T-helper 2 cell treated with Interferon-gamma antibody and Interleukin-4, amounts not matched to agents 5 μg/mL and 100 μg/mL, for 36 hours (primary cell): Measurements from ENCODE around the gene COX5A.
A peak's percentile ranks its signal among the peaks of the same experiment; 100 is the strongest.
"Not testable (repeated sequence)": the region's sequence is repeated elsewhere in the genome, so short reads cannot be mapped to it uniquely, and the experiment has no call there.

Experiments
- DNase-seq: peaks from one replicate; pipeline ENCODE4 v3.0.0; 2021; ENCODE audit warnings: low spot score
- H3K27ac Mint-ChIP-seq: one replicate; pipeline ENCODE4 v1.8.0; 2021; ENCODE audit warnings: mild to moderate bottlenecking, mixed read lengths
- H3K27me3 Mint-ChIP-seq: one replicate; pipeline ENCODE4 v1.8.0; 2021; ENCODE audit warnings: low read depth, mixed read lengths
- H3K36me3 Mint-ChIP-seq: one replicate; pipeline ENCODE4 v1.8.0; 2021; ENCODE audit warnings: low read depth, mixed read lengths
- H3K4me1 Mint-ChIP-seq: one replicate; pipeline ENCODE4 v1.8.0; 2021; ENCODE audit warnings: low read depth, mixed read lengths
- H3K4me3 Mint-ChIP-seq: one replicate; pipeline ENCODE4 v1.8.0; 2022; ENCODE audit warnings: mild to moderate bottlenecking, moderate library complexity, mixed read lengths
- H3K9me3 Mint-ChIP-seq: one replicate; pipeline ENCODE4 v1.8.0; 2021; ENCODE audit warnings: mixed read lengths

Gene COX5A

GRCh38 chr15:74902295-74903075 is 35.4 kb downstream of the COX5A start:
- Mint-ChIP-seq H3K36me3 (peaks cover 49% of the 10 kb centered on the region), H3K4me3 (no peak overlapping the region), H3K4me1 (peaks cover 26% of the 10 kb centered on the region), H3K9me3 (no peaks in the 10 kb centered on the region), H3K27me3 (no peaks in the 10 kb centered on the region), H3K27ac (no peak overlapping the region)
- DNase-seq: no peak

DNA sequence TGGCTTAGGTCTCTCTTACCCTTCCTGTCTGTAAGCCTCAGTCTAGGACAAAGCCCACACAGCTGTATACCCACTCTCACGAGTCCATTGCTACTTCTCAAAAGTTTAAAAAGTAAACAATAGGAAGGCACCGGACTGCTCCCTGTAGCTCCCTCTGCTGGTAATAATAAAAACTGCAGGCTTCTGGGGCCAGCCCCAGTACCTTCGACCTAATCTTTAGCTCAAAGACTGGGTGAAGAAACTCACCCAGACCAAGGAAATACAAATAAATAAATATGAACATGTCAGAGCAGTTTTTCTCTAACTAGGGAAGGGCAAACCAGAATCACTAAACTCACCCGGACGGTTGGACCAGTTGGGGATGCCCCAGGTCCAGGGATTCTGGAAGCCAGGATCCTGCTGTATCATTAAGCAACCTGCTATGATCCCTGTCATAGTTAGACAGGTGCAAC is 36.2 kb downstream of the COX5A start:
- Mint-ChIP-seq H3K4me1 (peaks cover 22% of the 10 kb centered on the region), H3K36me3 (peaks cover 51% of the 10 kb centered on the region), H3K27ac (peak overlapping the region; percentile 42), H3K27me3 (no peaks in the 10 kb centered on the region), H3K9me3 (no peaks in the 10 kb centered on the region), H3K4me3 (no peak overlapping the region)
- DNase-seq: peak; percentile 35

DNA sequence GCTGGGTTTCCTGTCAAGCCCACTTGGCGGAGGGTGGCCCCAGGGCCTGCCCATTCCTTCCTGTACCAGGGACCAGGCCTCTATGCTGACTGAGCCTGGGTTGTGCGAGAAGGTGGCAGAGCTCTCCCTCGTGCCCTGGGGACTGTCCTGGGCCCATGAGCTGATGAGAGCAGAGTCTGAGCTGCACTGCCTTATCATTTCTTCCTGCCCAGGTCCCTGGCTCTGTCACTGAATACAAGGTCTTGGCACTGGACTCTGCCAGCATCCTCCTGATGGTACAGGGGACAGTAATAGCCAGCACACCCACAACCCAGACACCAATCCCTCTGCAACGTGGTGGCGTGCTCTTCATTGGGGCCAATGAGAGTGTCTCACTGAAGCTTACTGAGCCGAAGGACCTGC is 40.6 kb downstream of the COX5A start:
- Mint-ChIP-seq H3K27me3 (no peaks in the 10 kb centered on the region), H3K9me3 (no peaks in the 10 kb centered on the region), H3K4me1 (peaks cover 23% of the 10 kb centered on the region), H3K36me3 (peaks cover 45% of the 10 kb centered on the region), H3K27ac (no peak overlapping the region), H3K4me3 (no peak overlapping the region)
- no peak for DNase-seq

- no peak for DNase-seq
- peaks cover 21% of the 10 kb centered on the region for H3K4me1 Mint-ChIP-seq
- H3K27ac Mint-ChIP-seq: no peak overlapping the region
- no peaks in the 10 kb centered on the region for H3K9me3 Mint-ChIP-seq
- no peaks in the 10 kb centered on the region for H3K27me3 Mint-ChIP-seq
- peaks cover 43% of the 10 kb centered on the region for H3K36me3 Mint-ChIP-seq
- no peak overlapping the region for H3K4me3 Mint-ChIP-seq
Measured at GRCh38 chr15:74896316-74896715, 41.6 kb downstream of the COX5A start.

GRCh38 chr15:74895830-74896229 is 42.0 kb downstream of the COX5A start:
- Mint-ChIP-seq H3K4me3 (peak overlapping the region; percentile 15), H3K27ac (no peak overlapping the region), H3K36me3 (peaks cover 42% of the 10 kb centered on the region), H3K27me3 (no peaks in the 10 kb centered on the region), H3K4me1 (peaks cover 24% of the 10 kb centered on the region), H3K9me3 (no peaks in the 10 kb centered on the region)
- DNase-seq: no peak

- H3K4me3 Mint-ChIP-seq, H3K9me3 Mint-ChIP-seq, H3K27me3 Mint-ChIP-seq, DNase-seq: not testable (repeated sequence)
- Mint-ChIP-seq H3K4me1 (peaks cover 33% of the 10 kb centered on the region), H3K27ac (peak overlapping the region; percentile 20), H3K36me3 (peaks cover 41% of the 10 kb centered on the region)
Measured at GRCh38 chr15:74894383-74894782, 43.5 kb downstream of the COX5A start.

DNA sequence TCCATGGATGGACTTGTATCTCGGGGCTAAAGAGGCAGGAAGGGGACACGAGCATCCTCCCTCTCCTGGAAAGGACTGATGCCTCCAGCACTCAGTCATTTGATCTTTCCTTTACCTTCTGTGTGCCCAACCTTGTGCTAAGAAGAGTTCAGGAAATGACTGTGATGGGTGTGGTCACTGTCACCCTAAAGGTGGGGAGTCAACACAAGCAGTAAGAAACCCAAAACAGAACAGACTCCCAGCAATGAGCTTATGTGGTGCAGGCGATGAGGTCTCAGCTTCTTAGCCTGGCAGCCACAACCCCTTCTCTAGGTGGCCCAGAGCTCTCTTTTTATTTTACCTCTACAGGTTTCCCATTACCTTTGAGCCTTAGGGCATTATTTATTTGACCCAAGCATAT is 44.2 kb downstream of the COX5A start:
- Mint-ChIP-seq H3K27me3 (no peaks in the 10 kb centered on the region), H3K4me1 (peaks cover 38% of the 10 kb centered on the region), H3K27ac (peak overlapping the region; percentile 97), H3K9me3 (no peaks in the 10 kb centered on the region), H3K4me3 (peak overlapping the region; percentile 87), H3K36me3 (peaks cover 37% of the 10 kb centered on the region)
- no peak for DNase-seq

DNA sequence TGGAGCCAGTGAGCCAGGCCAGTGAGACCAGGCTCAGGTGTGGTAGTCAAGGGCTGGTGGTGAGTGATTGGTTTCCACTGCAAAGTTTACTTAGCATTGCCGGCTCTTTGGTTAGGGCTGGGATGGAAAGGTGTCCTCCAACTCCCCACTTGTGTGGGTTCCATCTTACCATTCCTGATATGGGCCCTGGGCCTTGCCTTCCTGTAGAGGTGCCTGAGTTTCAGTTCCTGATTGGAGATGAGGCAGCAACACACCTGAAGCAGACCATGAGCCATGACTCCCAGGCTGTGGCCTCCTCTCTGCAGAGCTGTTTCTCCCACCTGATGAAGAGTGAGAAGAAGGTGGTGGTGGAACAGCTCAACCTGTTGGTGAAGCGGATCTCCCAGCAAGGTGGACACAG is 44.9 kb downstream of the COX5A start:
- Mint-ChIP-seq H3K4me3 (peak overlapping the region; percentile 87), H3K27ac (peak overlapping the region; percentile 97), H3K9me3 (no peaks in the 10 kb centered on the region), H3K36me3 (peaks cover 37% of the 10 kb centered on the region), H3K4me1 (peaks cover 40% of the 10 kb centered on the region), H3K27me3 (no peaks in the 10 kb centered on the region)
- no peak for DNase-seq

DNA sequence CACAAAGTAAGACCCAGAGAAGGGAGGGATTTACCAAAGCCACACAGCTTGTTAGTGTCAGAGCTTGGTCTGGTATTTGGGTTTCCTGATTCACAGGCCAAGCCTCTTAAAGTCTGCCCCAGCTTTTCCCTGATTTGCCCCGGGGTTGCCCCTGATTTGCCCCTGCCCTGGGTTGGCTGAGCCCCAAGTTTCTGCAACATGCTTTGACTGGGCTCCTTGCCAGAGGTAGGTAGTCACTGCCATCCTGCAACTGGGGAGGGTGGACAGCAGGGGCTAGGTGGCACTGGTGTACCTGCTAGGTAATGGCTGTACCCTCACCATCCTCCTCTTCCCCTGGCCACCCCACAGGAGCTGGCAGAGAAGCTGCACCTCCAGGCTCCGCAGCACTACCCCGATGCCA is 45.6 kb downstream of the COX5A start:
- Mint-ChIP-seq H3K27me3 (no peaks in the 10 kb centered on the region), H3K27ac (peak overlapping the region; percentile 97), H3K4me1 (peaks cover 40% of the 10 kb centered on the region), H3K4me3 (no peak overlapping the region), H3K36me3 (peaks cover 37% of the 10 kb centered on the region), H3K9me3 (no peaks in the 10 kb centered on the region)
- no peak for DNase-seq

DNA sequence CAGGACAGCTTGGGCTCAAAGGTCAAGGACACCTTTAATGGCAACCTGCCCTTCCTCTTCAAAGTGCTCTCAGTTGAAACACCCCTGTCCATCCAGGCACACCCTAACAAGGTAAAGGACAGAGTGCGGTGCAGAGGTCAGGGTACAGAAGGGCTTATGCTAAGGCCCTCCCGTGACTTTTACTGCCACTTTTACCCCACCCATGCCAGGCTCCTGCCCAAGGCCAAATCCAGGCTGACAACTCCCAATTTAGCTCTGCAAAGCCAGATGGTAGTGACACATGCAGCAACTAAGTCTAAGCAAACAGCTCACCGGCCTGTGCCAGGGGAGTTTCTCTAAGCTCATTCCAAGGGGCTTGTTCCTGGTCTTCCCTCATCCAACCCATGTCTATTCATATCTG is 46.4 kb downstream of the COX5A start:
- peak overlapping the region; percentile 89 for H3K4me3 Mint-ChIP-seq
- H3K27me3 Mint-ChIP-seq: no peaks in the 10 kb centered on the region
- H3K27ac Mint-ChIP-seq: no peak overlapping the region
- peaks cover 33% of the 10 kb centered on the region for H3K36me3 Mint-ChIP-seq
- H3K9me3 Mint-ChIP-seq: no peaks in the 10 kb centered on the region
- H3K4me1 Mint-ChIP-seq: peaks cover 40% of the 10 kb centered on the region
- no peak for DNase-seq

GRCh38 chr15:74890665-74890960 is 47.3 kb downstream of the COX5A start:
- Mint-ChIP-seq H3K27ac (peak overlapping the region; percentile 83), H3K36me3 (peaks cover 29% of the 10 kb centered on the region), H3K4me3 (peak overlapping the region; percentile 89), H3K27me3 (no peaks in the 10 kb centered on the region), H3K9me3 (no peaks in the 10 kb centered on the region), H3K4me1 (peaks cover 40% of the 10 kb centered on the region)
- no peak for DNase-seq

GRCh38 chr15:74889883-74890664 is 47.8 kb downstream of the COX5A start, which contains the start of gene MPI:
Gene MPI, plus strand, starts transcription at chr15:74890042. Its CDS starts 32 bp downstream, at chr15:74890074.
- Mint-ChIP-seq H3K27ac (peak within 1 kb of the TSS; percentile 83), H3K9me3 (no peaks in the 10 kb centered on the region), H3K27me3 (no peaks in the 10 kb centered on the region), H3K4me3 (peak within 1 kb of the TSS; percentile 89), H3K36me3 (peaks cover 26% of the 10 kb centered on the region), H3K4me1 (peaks cover 40% of the 10 kb centered on the region)
- peak; percentile 90 for DNase-seq

DNA sequence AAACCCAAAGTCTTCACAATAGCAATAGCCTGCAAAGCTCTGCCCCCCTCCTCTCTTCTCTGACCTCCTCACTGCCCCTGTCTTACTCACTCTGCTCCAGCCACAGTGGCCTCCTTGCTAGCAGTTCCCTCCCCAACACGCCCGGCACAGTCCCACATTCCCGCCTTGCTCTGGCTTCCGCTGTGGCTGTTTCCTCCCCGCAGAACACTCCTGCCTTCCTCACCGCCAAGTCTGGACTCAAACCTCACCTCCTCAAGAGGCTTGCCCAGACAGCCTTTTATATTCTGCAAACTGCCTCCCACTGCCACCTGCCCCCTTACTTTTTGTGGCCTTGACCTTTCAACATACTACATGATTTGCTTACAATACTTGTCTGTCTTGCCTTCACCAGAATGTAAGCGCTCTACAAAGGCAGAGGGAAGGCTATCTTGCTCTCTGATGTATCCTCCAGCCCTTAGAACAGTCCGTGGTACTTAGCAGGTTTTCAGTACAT is 48.4 kb downstream of the COX5A start:
- H3K4me1 Mint-ChIP-seq: peaks cover 40% of the 10 kb centered on the region
- H3K27ac Mint-ChIP-seq: peak overlapping the region; percentile 83
- peaks cover 26% of the 10 kb centered on the region for H3K36me3 Mint-ChIP-seq
- no peak for DNase-seq
- no peaks in the 10 kb centered on the region for H3K27me3 Mint-ChIP-seq
- H3K9me3 Mint-ChIP-seq: no peaks in the 10 kb centered on the region
- peak overlapping the region; percentile 89 for H3K4me3 Mint-ChIP-seq

- Mint-ChIP-seq H3K4me1 (peaks cover 44% of the 10 kb centered on the region), H3K27ac (no peak overlapping the region), H3K4me3 (peak overlapping the region; percentile 89), H3K36me3 (peaks cover 24% of the 10 kb centered on the region), H3K9me3 (no peaks in the 10 kb centered on the region), H3K27me3 (no peaks in the 10 kb centered on the region)
- DNase-seq: no peak
Measured at GRCh38 chr15:74888716-74889115, 49.2 kb downstream of the COX5A start.
